Heart left ventricle (tissue), 16 donors: Measurements from ENCODE around the gene SMAD4. TPM values are rescaled to one million over a fixed set of nuclear protein-coding genes. Genes with fewer than 3 reads are reported as not detected.

Source experiments
- ATAC-seq, 4 donors: fragments of 200-7000 bp; cut with Tn5 transposase; one replicate each; pipeline ENCODE4 v1.9.1; 2020 to 2022; ENCODE audit warnings: moderate library complexity in 4 of 4, mild to moderate bottlenecking in 3 of 4, moderate number of reproducible peaks in 1 of 4
- DNase-seq, 5 donors: peaks; one replicate each; pipeline ENCODE4 v3.0.0-alpha.2; 2020
- H3K27ac ChIP-seq, 12 donors: fragments of 200-600 bp; sonication (generic) in 4 of 12; one replicate each; pipeline versions ENCODE4 v1.5.0 to v1.8.0; 2016 to 2022; ENCODE audit warnings: mild to moderate bottlenecking in 2 of 12
- H3K27me3 ChIP-seq, 9 donors: fragments of 200-600 bp; sonication (generic) in 2 of 9; one replicate each; pipeline versions ENCODE4 v1.5.1 to v1.8.0; 2016 to 2022; ENCODE audit warnings: mild to moderate bottlenecking in 3 of 9
- H3K36me3 ChIP-seq, 9 donors: fragments of 200-600 bp; sonication (generic) in 2 of 9; one replicate each; pipeline versions ENCODE4 v1.5.0 to v1.8.0; 2018 to 2022; ENCODE audit warnings: mild to moderate bottlenecking in 2 of 9
- H3K4me1 ChIP-seq, 12 donors: fragments of 200-600 bp; sonication (generic) in 4 of 12; one replicate each; pipeline versions ENCODE4 v1.5.0 to v1.8.0; 2016 to 2022; ENCODE audit warnings: mild to moderate bottlenecking in 3 of 12
- H3K4me3 ChIP-seq, 12 donors: fragments of 200-600 bp; sonication (generic) in 4 of 12; one replicate each; pipeline versions ENCODE4 v1.5.0 to v1.8.0; 2017 to 2022; ENCODE audit warnings: mild to moderate bottlenecking in 9 of 12, moderate library complexity in 4 of 12
- H3K9me3 ChIP-seq, 12 donors: fragments of 200-600 bp; sonication (generic) in 4 of 12; one replicate each; pipeline versions ENCODE4 v1.5.0 to v1.8.0; 2016 to 2022; ENCODE audit warnings: mild to moderate bottlenecking in 1 of 12
- CTCF ChIP-seq, 12 donors: fragments of 200-600 bp; sonication (generic) in 4 of 12; IDR thresholded peaks; one replicate each; pipeline versions ENCODE4 v1.5.0 to v1.8.0; 2018 to 2022; ENCODE audit warnings: antibody characterized with exemption in 12 of 12, mild to moderate bottlenecking in 5 of 12
- POLR2A ChIP-seq, 2 donors: fragments of 450-650 bp; IDR thresholded peaks; one replicate each; pipeline ENCODE4 v1.6.1; 2017; ENCODE audit warnings: antibody characterized with exemption in 2 of 2, mild to moderate bottlenecking in 2 of 2, moderate library complexity in 2 of 2
- WGBS, 4 donors: extraction: QIAGEN DNeasy Blood & Tissue Kit in 2 of 4; methylation state at CpG; one replicate each; pipeline versions ENCODE4 v1.1.5 to v1.1.7; 2013 to 2018; 5-methylcytosine and 5-hydroxymethylcytosine counted together
- intact Hi-C, 10 donors: fragments of 100-400 bp; cut with DNase I; formaldehyde crosslinking; loops; one replicate each; pipeline versions ENCODE4 v1.11.1 to v1.14.2; 2022
- polyA plus RNA-seq, 2 donors: library from polyadenylated mRNA; stranded (reverse); fragments of 200-250 nt; gene quantifications; one replicate each; pipeline ENCODE4 v1.2.3, GENCODE V29; 2013
- total RNA-seq, 9 donors: library from RNA; depleted of rRNA in 2 of 9; stranded (reverse); fragments of >200 nt in 2 of 9; fragmentation: NEBNext Ultra II Directional in 3 of 9; extraction: Animal tissue kit (Norgen Biotek cat#: 25700) in 3 of 9; gene quantifications; one replicate each; pipeline versions ENCODE4 v1.1.0 to v1.2.4, GENCODE V29; 2016 to 2023
- donor health status: ischemic (EF 13 %, LVEDD 7.1; RV severe dilation, severe dysfunction).
- donor health status: healthy with polysubstance abuse.
- donor health status: DM: no; HTN: yes; CAD: no.
- donor health status: DM: no; HTN: no; CAD: no.
- donor health status: ischemic (EF 25% LVEDD 6.9; RV normal size, moderate dysfunction).
- donor health status: ischemic (EF 25% LVEDD 5.7; RV mildly dilated, moderate dysfunction).
- donor health status: healthy.
- donor health status: DM: yes; HTN: yes; CAD: no.
- donor health status: ischemic (EF 35%, LVEDD 5.7; RV mildly dilated, moderate dysfunction).
- donor health status: nonischemic (EF 11% LVEDD 7.7; RV severe dilation, severe dysfunction).
- donor health status: DM: yes; HTN: yes; CAD: no.
- donor health status: PGD.
- donor health status: ischemic (EF 29% LVEDD 5.4; RV normal size, mild dysfunction).
- donor health status: nonischemic (EF 23%, LVEDD 6.1; RV moderate dilation, normal function).

Gene SMAD4
- total and polyA plus RNA-seq, 11 donors: 10.8 to 103 (median 87.8) TPM

DNA sequence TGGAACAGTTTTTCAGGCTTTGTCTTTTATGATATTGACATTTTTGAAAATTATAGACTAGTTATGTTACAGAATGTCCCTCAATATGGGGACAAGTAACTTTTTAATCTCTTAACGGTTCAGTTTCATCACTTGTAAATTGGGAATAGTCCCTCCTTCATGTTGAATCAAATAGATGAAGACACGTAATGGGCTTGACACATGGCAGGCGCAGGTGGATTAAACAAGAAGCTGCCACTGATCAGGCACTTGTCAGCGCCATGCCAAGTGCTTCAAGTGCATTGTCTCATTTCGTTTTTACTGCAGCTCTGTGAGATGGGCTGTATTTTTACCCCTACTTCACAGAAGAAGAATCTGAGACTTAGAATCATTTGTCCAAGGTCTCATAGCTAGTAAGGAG is 9.5 kb upstream of the SMAD4 start:
- intact Hi-C loops: loop anchor here in 1 of 10 donors (10.0 kb wide), 1 partner anchor 46 kb away; no protein-coding TSS in a partner anchor
- no peak for ATAC-seq
- WGBS, 4 donors: 58 to 67% (median 65%) methylated on average over 5 of the region's 5 CpGs

GRCh38 chr18:51021226-51021965 is 8.6 kb upstream of the SMAD4 start:
- intact Hi-C loops: loop anchor here in 1 of 10 donors (10.0 kb wide), 1 partner anchor 47 kb away; no protein-coding TSS in a partner anchor
- Histone ChIP-seq H3K4me3 (no peak overlapping the region), H3K27me3 (no peaks in the 10 kb centered on the region), H3K27ac (no peak overlapping the region), H3K9me3 (peaks cover 0 to 3% (median 0%) of the 10 kb centered on the region in 12 donors), H3K36me3 (peaks cover 0 to 22% (median 4%) of the 10 kb centered on the region in 9 donors), H3K4me1 (peaks cover 0 to 18% (median 0%) of the 10 kb centered on the region in 12 donors)
- WGBS, 4 donors: 86 to 94% (median 92%) methylated on average over 5 of the region's 5 CpGs
- ATAC-seq (no peak), DNase-seq (no peak)
- no peak for TF ChIP-seq POLR2A (IDR thresholded peaks at IDR 0.05)
- no peak for TF ChIP-seq CTCF (IDR thresholded peaks at IDR 0.05)

More for the DNA sequence above, 9.5 kb upstream of the SMAD4 start:
- Histone ChIP-seq H3K4me1 (peaks cover 0 to 10% (median 0%) of the 10 kb centered on the region in 12 donors), H3K27ac (no peak overlapping the region), H3K9me3 (peaks cover 0 to 3% (median 0%) of the 10 kb centered on the region in 12 donors), H3K36me3 (peaks cover 0 to 14% (median 4%) of the 10 kb centered on the region in 9 donors), H3K4me3 (no peak overlapping the region), H3K27me3 (no peaks in the 10 kb centered on the region)
- no peak for DNase-seq
- TF ChIP-seq POLR2A (IDR thresholded peaks at IDR 0.05) (no peak), CTCF (IDR thresholded peaks at IDR 0.05) (no peak)

GRCh38 chr18:51025512-51025911 is 4.5 kb upstream of the SMAD4 start:
- WGBS, 4 donors: 87 to 92% (median 88%) methylated on average over 2 of the region's 2 CpGs
- H3K27ac ChIP-seq: no peak overlapping the region
- no peak overlapping the region for H3K4me3 ChIP-seq
- no peaks in the 10 kb centered on the region for H3K27me3 ChIP-seq
- peaks cover 0 to 40% (median 15%) of the 10 kb centered on the region in 12 donors for H3K4me1 ChIP-seq
- no peak for ATAC-seq
- H3K9me3 ChIP-seq: peaks cover 0 to 3% (median 0%) of the 10 kb centered on the region in 12 donors
- DNase-seq: no peak
- intact Hi-C loops: loop anchor here in 4 of 10 donors (5.0 to 10.0 kb wide), 3 partner anchors 48 to 58 kb away; partner anchors contain the start of gene ELAC1 (in 2 of the 4)
- H3K36me3 ChIP-seq: peaks cover 0 to 15% (median 4%) of the 10 kb centered on the region in 9 donors
- TF ChIP-seq POLR2A (IDR thresholded peaks at IDR 0.05): no peak
- TF ChIP-seq CTCF (IDR thresholded peaks at IDR 0.05): no peak

- peak overlapping the region in 1 of 12 donors; percentile 8 for H3K27ac ChIP-seq
- peak overlapping the region in 1 of 12 donors; percentile 90 for H3K4me3 ChIP-seq
- H3K36me3 ChIP-seq: peaks cover 0 to 17% (median 4%) of the 10 kb centered on the region in 9 donors
- TF ChIP-seq CTCF (IDR thresholded peaks at IDR 0.05): no peak
- no peak for TF ChIP-seq POLR2A (IDR thresholded peaks at IDR 0.05)
- H3K9me3 ChIP-seq: peaks cover 0 to 3% (median 0%) of the 10 kb centered on the region in 12 donors
- 64 to 82% (median 71%) methylated on average over 4 of the region's 4 CpGs for WGBS, 4 donors
- no peaks in the 10 kb centered on the region for H3K27me3 ChIP-seq
- ATAC-seq (no peak), DNase-seq (no peak)
- H3K4me1 ChIP-seq: peaks cover 8 to 62% (median 35%) of the 10 kb centered on the region in 12 donors
- intact Hi-C loops: loop anchor here in 5 of 10 donors (2.0 to 10.0 kb wide), 4 partner anchors 51 to 61 kb away; partner anchors contain the start of gene ELAC1 (in 3 of the 5)
Observed at GRCh38 chr18:51028201-51028805, 1.7 kb upstream of the SMAD4 start.
